GM23338 (cell line): ENCODE data around the gene FOXO3. TPM values are rescaled to one million over a fixed set of nuclear protein-coding genes. Genes with fewer than 3 reads are reported as not detected.

ENCODE experiments used
- ATAC-seq: fragments of 200-7000 bp; cut with Tn5 transposase; 3 replicates; pipeline ENCODE4 v1.9.1; 2020
- DNase-seq: peaks from one replicate; pipeline ENCODE4 v3.0.0-alpha.2; 2015; ENCODE audit warnings: low spot score
- H2AFZ ChIP-seq: fragments of 200-600 bp; sonication (generic); 2 replicates; pipeline ENCODE4 v1.8.0; 2016; ENCODE audit warnings: antibody characterized with exemption, mild to moderate bottlenecking, moderate library complexity
- H3F3A ChIP-seq: fragments of 200-600 bp; sonication (generic); replicated peaks from 2 replicates; pipeline ENCODE4 v1.8.0; 2017; ENCODE audit warnings: antibody characterized with exemption, mixed run types, low read depth
- H3K27ac ChIP-seq: fragments of 200-600 bp; sonication (generic); 2 replicates; pipeline ENCODE4 v1.6.1; 2016; ENCODE audit warnings: low read depth
- H3K27me3 ChIP-seq: fragments of 200-600 bp; sonication (generic); 2 replicates; pipeline ENCODE4 v1.8.0; 2016; ENCODE audit warnings: mild to moderate bottlenecking, mixed run types, moderate library complexity; ENCODE audit not compliant: insufficient read depth
- H3K36me3 ChIP-seq: fragments of 200-600 bp; sonication (generic); 2 replicates; pipeline ENCODE4 v1.8.0; 2016; ENCODE audit warnings: mild to moderate bottlenecking; ENCODE audit not compliant: insufficient read depth
- H3K4me1 ChIP-seq: fragments of 200-600 bp; sonication (generic); 2 replicates; pipeline ENCODE4 v1.8.0; 2016; ENCODE audit warnings: mild to moderate bottlenecking, moderate library complexity; ENCODE audit not compliant: insufficient read depth
- H3K4me2 ChIP-seq: fragments of 200-600 bp; sonication (generic); 2 replicates; pipeline ENCODE4 v1.7.1; 2017; ENCODE audit warnings: mixed run types
- H3K4me3 ChIP-seq: fragments of 200-600 bp; sonication (generic); 2 replicates; pipeline ENCODE4 v1.6.1; 2016; ENCODE audit warnings: mixed run types
- H3K79me2 ChIP-seq: fragments of 200-600 bp; sonication (generic); replicated peaks from 2 replicates; pipeline ENCODE4 v1.8.0; 2017; ENCODE audit warnings: mild to moderate bottlenecking; ENCODE audit not compliant: insufficient read depth
- H3K9me2 ChIP-seq: fragments of 200-600 bp; sonication (generic); 2 replicates; pipeline ENCODE4 v1.8.0; 2017; ENCODE audit not compliant: insufficient read depth
- H4K20me1 ChIP-seq: fragments of 200-600 bp; sonication (generic); replicated peaks from 2 replicates; pipeline ENCODE4 v1.8.0; 2017; ENCODE audit warnings: mild to moderate bottlenecking; ENCODE audit not compliant: insufficient read depth
- H3K27ac Mint-ChIP-seq: 2 replicates; pipeline ENCODE4 v1.8.0; 2020; ENCODE audit warnings: inconsistent platforms, mild to moderate bottlenecking, moderate library complexity, mixed read lengths
- H3K27me3 Mint-ChIP-seq: 3 replicates; pipeline ENCODE4 v1.8.0; 2022; ENCODE audit warnings: low read depth, mild to moderate bottlenecking, moderate library complexity, mixed read lengths, inconsistent platforms; ENCODE audit not compliant: insufficient read depth, poor library complexity
- H3K36me3 Mint-ChIP-seq: 3 replicates; pipeline ENCODE4 v1.8.0; 2021; ENCODE audit warnings: low read depth, mild to moderate bottlenecking, inconsistent platforms, moderate library complexity, mixed read lengths
- H3K4me1 Mint-ChIP-seq: 3 replicates; pipeline ENCODE4 v1.8.0; 2020; ENCODE audit warnings: mild to moderate bottlenecking, inconsistent platforms, mixed read lengths
- H3K4me3 Mint-ChIP-seq: 3 replicates; pipeline ENCODE4 v1.8.0; 2021; ENCODE audit warnings: moderate library complexity, mild to moderate bottlenecking, inconsistent platforms, mixed read lengths
- H3K9me3 Mint-ChIP-seq: 3 replicates; pipeline ENCODE4 v1.8.0; 2020; ENCODE audit warnings: moderate library complexity, mild to moderate bottlenecking, inconsistent platforms, mixed read lengths
- POLR2AphosphoS5 ChIP-seq: IDR thresholded peaks from 2 replicates; pipeline ENCODE4 v1.6.1; 2016; ENCODE audit warnings: antibody characterized with exemption, low read depth
- ZNF114 ChIP-seq: fragments of 250-450 bp; sonication (Bioruptor Pico); IDR thresholded peaks from 2 replicates; pipeline ENCODE4 v1.5.0; 2020; ENCODE audit warnings: mild to moderate bottlenecking, moderate library complexity
- ZNF331 ChIP-seq: fragments of 250-450 bp; sonication (Bioruptor Pico); IDR thresholded peaks from 2 replicates; pipeline ENCODE4 v1.5.0; 2020; ENCODE audit warnings: low read depth, mild to moderate bottlenecking, moderate library complexity
- polyA plus RNA-seq: library from polyadenylated mRNA; unstranded; fragments of >200 nt; fragmentation: Nextera tagmentation; extraction: Ambion mirVana; gene quantifications from 2 replicates; pipeline ENCODE4 v1.2.1, GENCODE V29; 2016
- total RNA-seq: library from RNA; depleted of rRNA; stranded (reverse); fragments of >200 nt; shearing (Covaris generic); gene quantifications from 2 replicates; pipeline ENCODE4 v1.2.3, GENCODE V29; 2014
- TF ChIP-seq, protein P1 (sequence below): fragments of 250-450 bp; sonication (Bioruptor Pico); IDR thresholded peaks from 2 replicates; pipeline ENCODE4 v1.5.0; 2020; ENCODE audit warnings: mild to moderate bottlenecking, moderate library complexity
- TF ChIP-seq, protein P2 (sequence below): IDR thresholded peaks from 2 replicates; pipeline ENCODE4 v1.6.1; 2016; ENCODE audit warnings: antibody characterized with exemption

Gene FOXO3
- total and polyA plus RNA-seq, 2 experiments from 2014 or later = 9.8 to 20.2 TPM

DNA sequence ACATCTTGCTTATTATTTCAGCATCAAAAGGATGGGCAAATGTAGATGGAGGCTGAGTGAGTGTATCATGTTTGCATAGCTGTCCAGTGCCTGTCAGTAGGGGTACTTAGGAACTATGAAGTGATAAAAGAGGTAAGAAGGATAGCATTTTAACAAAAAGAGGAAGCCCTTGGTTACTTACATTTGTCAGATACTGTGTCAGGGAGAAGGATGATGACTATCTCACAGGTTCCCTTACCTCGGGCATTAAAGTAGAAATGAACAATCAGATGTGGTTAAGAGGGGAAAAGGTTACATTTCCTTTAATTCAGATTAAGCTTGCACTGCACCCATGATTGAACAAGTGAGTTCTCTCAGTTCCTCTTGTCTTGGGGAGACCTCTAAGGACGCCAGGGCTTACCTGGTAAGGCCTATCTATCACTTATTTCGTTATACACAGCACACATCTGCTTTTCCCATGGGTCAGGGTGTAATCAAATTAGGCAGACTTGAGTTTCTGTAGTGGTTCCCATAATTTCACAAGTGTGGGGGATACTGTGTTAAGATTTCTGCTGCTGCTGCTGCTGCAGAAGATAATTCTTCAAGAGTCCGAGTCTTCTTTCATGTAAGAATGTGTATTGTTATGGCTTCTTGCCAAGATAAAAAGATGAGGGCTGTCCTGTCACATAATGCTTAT, 4.5 kb downstream of the FOXO3 start:
- Histone ChIP-seq H3K4me2 (peak overlapping the region; percentile 85; the same call in 1 of the 2 replicates), H3K4me3 (no peak overlapping the region), H3K27ac (no peak overlapping the region), H2AFZ (no peak overlapping the region), H3K4me1 (peaks cover 30% of the 10 kb centered on the region), H3K9me2 (no peaks in the 10 kb centered on the region), H3F3A (no peaks in the 10 kb centered on the region), H4K20me1 (peaks cover 19% of the 10 kb centered on the region), H3K27me3 (peaks cover 26% of the 10 kb centered on the region), H3K79me2 (peaks cover 82% of the 10 kb centered on the region), H3K36me3 (no peaks in the 10 kb centered on the region; the same call in 1 of the 2 replicates)
- H3K4me3 Mint-ChIP-seq = no peak overlapping the region
- peaks cover 17% of the 10 kb centered on the region for H3K27me3 Mint-ChIP-seq
- H3K4me1 Mint-ChIP-seq = peaks cover 35% of the 10 kb centered on the region
- DNase-seq (no peak), ATAC-seq (no peak)
- H3K27ac Mint-ChIP-seq = no peak overlapping the region
- TF ChIP-seq, protein P1, sequence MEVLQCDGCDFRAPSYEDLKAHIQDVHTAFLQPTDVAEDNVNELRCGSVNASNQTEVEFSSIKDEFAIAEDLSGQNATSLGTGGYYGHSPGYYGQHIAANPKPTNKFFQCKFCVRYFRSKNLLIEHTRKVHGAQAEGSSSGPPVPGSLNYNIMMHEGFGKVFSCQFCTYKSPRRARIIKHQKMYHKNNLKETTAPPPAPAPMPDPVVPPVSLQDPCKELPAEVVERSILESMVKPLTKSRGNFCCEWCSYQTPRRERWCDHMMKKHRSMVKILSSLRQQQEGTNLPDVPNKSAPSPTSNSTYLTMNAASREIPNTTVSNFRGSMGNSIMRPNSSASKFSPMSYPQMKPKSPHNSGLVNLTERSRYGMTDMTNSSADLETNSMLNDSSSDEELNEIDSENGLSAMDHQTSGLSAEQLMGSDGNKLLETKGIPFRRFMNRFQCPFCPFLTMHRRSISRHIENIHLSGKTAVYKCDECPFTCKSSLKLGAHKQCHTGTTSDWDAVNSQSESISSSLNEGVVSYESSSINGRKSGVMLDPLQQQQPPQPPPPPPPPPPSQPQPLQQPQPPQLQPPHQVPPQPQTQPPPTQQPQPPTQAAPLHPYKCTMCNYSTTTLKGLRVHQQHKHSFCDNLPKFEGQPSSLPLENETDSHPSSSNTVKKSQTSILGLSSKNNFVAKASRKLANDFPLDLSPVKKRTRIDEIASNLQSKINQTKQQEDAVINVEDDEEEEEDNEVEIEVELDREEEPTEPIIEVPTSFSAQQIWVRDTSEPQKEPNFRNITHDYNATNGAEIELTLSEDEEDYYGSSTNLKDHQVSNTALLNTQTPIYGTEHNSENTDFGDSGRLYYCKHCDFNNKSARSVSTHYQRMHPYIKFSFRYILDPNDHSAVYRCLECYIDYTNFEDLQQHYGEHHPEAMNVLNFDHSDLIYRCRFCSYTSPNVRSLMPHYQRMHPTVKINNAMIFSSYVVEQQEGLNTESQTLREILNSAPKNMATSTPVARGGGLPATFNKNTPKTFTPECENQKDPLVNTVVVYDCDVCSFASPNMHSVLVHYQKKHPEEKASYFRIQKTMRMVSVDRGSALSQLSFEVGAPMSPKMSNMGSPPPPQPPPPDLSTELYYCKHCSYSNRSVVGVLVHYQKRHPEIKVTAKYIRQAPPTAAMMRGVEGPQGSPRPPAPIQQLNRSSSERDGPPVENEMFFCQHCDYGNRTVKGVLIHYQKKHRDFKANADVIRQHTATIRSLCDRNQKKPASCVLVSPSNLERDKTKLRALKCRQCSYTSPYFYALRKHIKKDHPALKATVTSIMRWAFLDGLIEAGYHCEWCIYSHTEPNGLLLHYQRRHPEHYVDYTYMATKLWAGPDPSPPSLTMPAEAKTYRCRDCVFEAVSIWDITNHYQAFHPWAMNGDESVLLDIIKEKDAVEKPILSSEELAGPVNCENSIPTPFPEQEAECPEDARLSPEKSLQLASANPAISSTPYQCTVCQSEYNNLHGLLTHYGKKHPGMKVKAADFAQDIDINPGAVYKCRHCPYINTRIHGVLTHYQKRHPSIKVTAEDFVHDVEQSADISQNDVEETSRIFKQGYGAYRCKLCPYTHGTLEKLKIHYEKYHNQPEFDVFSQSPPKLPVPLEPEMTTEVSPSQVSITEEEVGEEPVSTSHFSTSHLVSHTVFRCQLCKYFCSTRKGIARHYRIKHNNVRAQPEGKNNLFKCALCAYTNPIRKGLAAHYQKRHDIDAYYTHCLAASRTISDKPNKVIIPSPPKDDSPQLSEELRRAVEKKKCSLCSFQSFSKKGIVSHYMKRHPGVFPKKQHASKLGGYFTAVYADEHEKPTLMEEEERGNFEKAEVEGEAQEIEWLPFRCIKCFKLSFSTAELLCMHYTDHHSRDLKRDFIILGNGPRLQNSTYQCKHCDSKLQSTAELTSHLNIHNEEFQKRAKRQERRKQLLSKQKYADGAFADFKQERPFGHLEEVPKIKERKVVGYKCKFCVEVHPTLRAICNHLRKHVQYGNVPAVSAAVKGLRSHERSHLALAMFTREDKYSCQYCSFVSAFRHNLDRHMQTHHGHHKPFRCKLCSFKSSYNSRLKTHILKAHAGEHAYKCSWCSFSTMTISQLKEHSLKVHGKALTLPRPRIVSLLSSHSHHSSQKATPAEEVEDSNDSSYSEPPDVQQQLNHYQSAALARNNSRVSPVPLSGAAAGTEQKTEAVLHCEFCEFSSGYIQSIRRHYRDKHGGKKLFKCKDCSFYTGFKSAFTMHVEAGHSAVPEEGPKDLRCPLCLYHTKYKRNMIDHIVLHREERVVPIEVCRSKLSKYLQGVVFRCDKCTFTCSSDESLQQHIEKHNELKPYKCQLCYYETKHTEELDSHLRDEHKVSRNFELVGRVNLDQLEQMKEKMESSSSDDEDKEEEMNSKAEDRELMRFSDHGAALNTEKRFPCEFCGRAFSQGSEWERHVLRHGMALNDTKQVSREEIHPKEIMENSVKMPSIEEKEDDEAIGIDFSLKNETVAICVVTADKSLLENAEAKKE (CRISPR knock-in tag) = no peak
- TF ChIP-seq POLR2AphosphoS5 (no peak), ZNF114 (CRISPR knock-in tag) (no peak), ZNF331 (no peak)
- TF ChIP-seq, protein P2, sequence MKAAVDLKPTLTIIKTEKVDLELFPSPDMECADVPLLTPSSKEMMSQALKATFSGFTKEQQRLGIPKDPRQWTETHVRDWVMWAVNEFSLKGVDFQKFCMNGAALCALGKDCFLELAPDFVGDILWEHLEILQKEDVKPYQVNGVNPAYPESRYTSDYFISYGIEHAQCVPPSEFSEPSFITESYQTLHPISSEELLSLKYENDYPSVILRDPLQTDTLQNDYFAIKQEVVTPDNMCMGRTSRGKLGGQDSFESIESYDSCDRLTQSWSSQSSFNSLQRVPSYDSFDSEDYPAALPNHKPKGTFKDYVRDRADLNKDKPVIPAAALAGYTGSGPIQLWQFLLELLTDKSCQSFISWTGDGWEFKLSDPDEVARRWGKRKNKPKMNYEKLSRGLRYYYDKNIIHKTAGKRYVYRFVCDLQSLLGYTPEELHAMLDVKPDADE = no peak
- peaks cover 19% of the 10 kb centered on the region for H3K36me3 Mint-ChIP-seq
- peaks cover 6% of the 10 kb centered on the region; the same call in 2 of the 3 replicates for H3K9me3 Mint-ChIP-seq
